MM.1S (cell line): ENCODE measurements around the gene LCE3E.
"Not testable (repeated sequence)": the region's sequence is repeated elsewhere in the genome, so short reads cannot be mapped to it uniquely, and the experiment has no call there.

Source experiments
- DNase-seq: peaks from one replicate; pipeline ENCODE4 v3.0.0-alpha.2; 2015
- H2AFZ ChIP-seq: fragments of 300-600 bp; sonication (generic); 2 replicates; pipeline ENCODE4 v1.6.0; 2016; ENCODE audit warnings: antibody characterized with exemption, low read length
- H3F3A ChIP-seq: fragments of 300-600 bp; sonication (generic); 2 replicates; pipeline ENCODE4 v1.6.1; 2016; ENCODE audit warnings: mild to moderate bottlenecking, antibody characterized with exemption, low read length, moderate library complexity, mixed read lengths; ENCODE audit not compliant: insufficient read depth
- H3K27ac ChIP-seq: fragments of 300-600 bp; sonication (generic); 2 replicates; pipeline ENCODE4 v1.5.1; 2016; ENCODE audit warnings: mild to moderate bottlenecking, low read length
- H3K27me3 ChIP-seq: fragments of 300-600 bp; sonication (generic); replicated peaks from 2 replicates; pipeline ENCODE4 v1.6.0; 2016; ENCODE audit warnings: low read length; ENCODE audit not compliant: insufficient read depth
- H3K36me3 ChIP-seq: fragments of 300-600 bp; sonication (generic); replicated peaks from 2 replicates; pipeline ENCODE4 v1.6.1; 2016; ENCODE audit warnings: mild to moderate bottlenecking, low read length, mixed read lengths; ENCODE audit not compliant: insufficient read depth
- H3K4me1 ChIP-seq: fragments of 300-600 bp; sonication (generic); 2 replicates; pipeline ENCODE4 v1.6.1; 2016; ENCODE audit warnings: low read length, mixed read lengths
- H3K4me2 ChIP-seq: fragments of 300-600 bp; sonication (generic); 2 replicates; pipeline ENCODE4 v1.6.0; 2016; ENCODE audit warnings: low read depth, low read length
- H3K4me3 ChIP-seq: fragments of 300-600 bp; sonication (generic); 2 replicates; pipeline ENCODE4 v1.5.1; 2016; ENCODE audit warnings: low read length, mixed read lengths
- H3K79me2 ChIP-seq: fragments of 300-600 bp; sonication (generic); 2 replicates; pipeline ENCODE4 v1.6.1; 2016; ENCODE audit warnings: mixed run types, low read length, mixed read lengths
- H3K9ac ChIP-seq: fragments of 300-600 bp; sonication (generic); 2 replicates; pipeline ENCODE4 v1.6.1; 2016; ENCODE audit warnings: low read length, mixed read lengths
- H3K9me2 ChIP-seq: fragments of 300-600 bp; sonication (generic); replicated peaks from 2 replicates; pipeline ENCODE4 v1.6.1; 2016; ENCODE audit warnings: mild to moderate bottlenecking, low read length, mixed read lengths; ENCODE audit not compliant: insufficient read depth
- H3K9me3 ChIP-seq: fragments of 300-600 bp; sonication (generic); replicated peaks from 2 replicates; pipeline ENCODE4 v1.6.1; 2016; ENCODE audit warnings: mild to moderate bottlenecking, low read length, mixed read lengths; ENCODE audit not compliant: insufficient read depth
- H4K20me1 ChIP-seq: fragments of 300-600 bp; sonication (generic); 2 replicates; pipeline ENCODE4 v1.6.1; 2016; ENCODE audit warnings: mild to moderate bottlenecking, low read length, moderate library complexity, mixed read lengths; ENCODE audit not compliant: insufficient read depth
- CTCF ChIP-seq: fragments of 300-600 bp; sonication (generic); IDR thresholded peaks from 2 replicates; pipeline ENCODE4 v1.5.1; 2016; ENCODE audit warnings: antibody characterized with exemption, low read length, mixed read lengths
- EZH2 ChIP-seq: fragments of 300-600 bp; sonication (generic); optimal IDR thresholded peaks from 2 replicates; pipeline ENCODE3; 2017; ENCODE audit warnings: low read depth, mild to moderate bottlenecking, antibody characterized with exemption, low read length, mixed read lengths
- EZH2phosphoT487 ChIP-seq: fragments of 300-600 bp; sonication (generic); IDR thresholded peaks from 2 replicates; pipeline ENCODE4 v1.6.1; 2018; ENCODE audit warnings: antibody characterized with exemption, low read length

The LCE3E gene

GRCh38 chr1:152577168-152577567 lies 10.6 kb upstream of the LCE3E start:
- Histone ChIP-seq H3K9me2 (no peaks in the 10 kb centered on the region), H3K4me1 (no peaks in the 10 kb centered on the region), H3K9me3 (no peaks in the 10 kb centered on the region), H3K36me3 (no peaks in the 10 kb centered on the region), H3K9ac (no peak overlapping the region), H3K79me2 (no peaks in the 10 kb centered on the region), H3K27ac (no peak overlapping the region), H3K4me3 (no peak overlapping the region), H3K27me3 (no peaks in the 10 kb centered on the region), H3F3A (no peaks in the 10 kb centered on the region), H4K20me1 (no peaks in the 10 kb centered on the region), H2AFZ (no peak overlapping the region), H3K4me2 (no peak overlapping the region)
- DNase-seq, result no peak
- TF ChIP-seq CTCF (no peak), EZH2phosphoT487 (no peak), EZH2 (no peak)

- no peak overlapping the region for H3K4me3 ChIP-seq
- H3F3A ChIP-seq, result no peaks in the 10 kb centered on the region
- no peaks in the 10 kb centered on the region for H3K27me3 ChIP-seq
- H3K9me2 ChIP-seq, result no peaks in the 10 kb centered on the region
- no peaks in the 10 kb centered on the region for H3K79me2 ChIP-seq
- no peaks in the 10 kb centered on the region for H3K36me3 ChIP-seq
- no peak for DNase-seq
- no peak overlapping the region for H2AFZ ChIP-seq
- no peaks in the 10 kb centered on the region for H3K9me3 ChIP-seq
- no peak overlapping the region for H3K4me2 ChIP-seq
- H3K9ac ChIP-seq, result no peak overlapping the region
- H3K27ac ChIP-seq, result no peak overlapping the region
- no peaks in the 10 kb centered on the region for H3K4me1 ChIP-seq
- TF ChIP-seq CTCF, result no peak
- TF ChIP-seq EZH2, result no peak
- no peak for TF ChIP-seq EZH2phosphoT487
- H4K20me1 ChIP-seq, result no peaks in the 10 kb centered on the region
Measured at GRCh38 chr1:152565535-152566215, 905 bp downstream of the LCE3E start.

GRCh38 chr1:152565115-152565514 lies 1.5 kb downstream of the LCE3E start:
- no peak overlapping the region for H3K9ac ChIP-seq
- no peaks in the 10 kb centered on the region for H3K79me2 ChIP-seq
- H3K36me3 ChIP-seq, result no peaks in the 10 kb centered on the region
- no peak for TF ChIP-seq EZH2
- no peak for TF ChIP-seq CTCF
- TF ChIP-seq EZH2phosphoT487, result no peak
- H3K9me2 ChIP-seq, result no peaks in the 10 kb centered on the region
- DNase-seq, result no peak
- no peak overlapping the region for H3K4me2 ChIP-seq
- no peaks in the 10 kb centered on the region for H3K9me3 ChIP-seq
- no peak overlapping the region for H3K27ac ChIP-seq
- no peaks in the 10 kb centered on the region for H3K27me3 ChIP-seq
- no peaks in the 10 kb centered on the region for H4K20me1 ChIP-seq
- H2AFZ ChIP-seq, result no peak overlapping the region
- no peaks in the 10 kb centered on the region for H3F3A ChIP-seq
- H3K4me1 ChIP-seq, result no peaks in the 10 kb centered on the region
- H3K4me3 ChIP-seq, result no peak overlapping the region

GRCh38 chr1:152548358-152548757 lies 18.2 kb downstream of the LCE3E start:
- not testable (repeated sequence) for H3K9me3 ChIP-seq, H3K27me3 ChIP-seq, H3K9me2 ChIP-seq, H3F3A ChIP-seq, H3K4me2 ChIP-seq, H3K36me3 ChIP-seq, H3K4me1 ChIP-seq, H3K27ac ChIP-seq, H3K9ac ChIP-seq, DNase-seq, H3K4me3 ChIP-seq, H3K79me2 ChIP-seq, H2AFZ ChIP-seq, H4K20me1 ChIP-seq
